IPS-18c (cell line): ENCODE data around the gene PZP.

Experiments used
- H3K4me3 ChIP-seq: 2 replicates; pipeline ENCODE4 v1.7.0; 2013; ENCODE audit warnings: low read depth, mild to moderate bottlenecking, low read length, moderate library complexity; ENCODE audit not compliant: insufficient read depth
- H3K9me3 ChIP-seq: one replicate; pipeline ENCODE4 v1.6.1; 2013; ENCODE audit warnings: mild to moderate bottlenecking, low read length, moderate library complexity; ENCODE audit not compliant: control insufficient read depth, insufficient read depth

PZP gene

DNA sequence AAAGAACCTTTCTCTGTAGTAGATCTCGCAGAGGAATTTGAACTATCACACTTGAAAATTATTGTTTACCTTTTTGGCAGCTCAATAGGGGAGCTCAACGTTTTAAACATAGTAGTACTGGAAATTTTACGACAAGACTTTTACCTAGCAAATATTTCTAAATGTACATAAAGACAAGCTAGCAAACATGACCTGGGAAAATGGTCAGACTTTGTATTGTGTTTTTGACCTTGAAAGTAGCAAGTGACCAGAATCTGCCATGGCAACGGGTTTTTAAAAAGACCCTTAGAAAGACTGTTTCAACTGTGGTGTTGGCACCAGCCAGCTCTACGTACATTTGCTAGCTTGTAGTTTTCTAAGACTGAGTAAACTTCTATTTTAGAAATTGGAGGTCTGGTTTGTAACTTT lies 72.3 kb downstream of the PZP start:
- Histone ChIP-seq H3K9me3 (no peaks in the 10 kb centered on the region), H3K4me3 (no peak overlapping the region)

DNA sequence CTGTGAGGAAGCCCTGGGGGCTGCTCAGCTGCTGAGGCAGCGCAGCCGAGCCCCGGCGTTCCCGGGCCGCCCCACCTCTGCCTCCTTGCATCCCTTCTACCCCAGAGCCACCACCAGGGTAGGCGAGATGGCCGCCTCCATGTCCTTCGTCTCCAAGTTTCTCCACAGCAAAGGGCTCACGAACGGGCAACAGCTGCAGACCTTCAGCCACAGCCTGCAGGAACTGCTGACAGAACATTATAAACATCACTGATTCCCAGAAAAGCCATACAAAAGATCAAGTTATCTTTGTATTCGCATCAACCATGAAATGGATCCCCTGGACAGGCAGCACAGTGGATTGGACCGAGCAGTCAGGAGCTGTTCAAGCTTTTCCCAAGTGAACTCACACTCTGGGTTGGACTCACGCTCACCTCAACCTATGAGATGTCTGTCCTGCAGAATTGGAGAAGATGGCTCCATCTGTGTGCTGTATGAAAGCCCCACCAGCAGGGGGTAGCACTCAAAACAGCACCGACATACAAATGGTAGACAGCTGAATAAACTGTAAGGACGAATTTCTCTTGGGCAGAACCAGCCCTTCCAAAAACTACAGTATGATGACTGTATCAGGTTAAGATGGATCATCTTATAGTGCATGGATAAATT lies 73.1 kb downstream of the PZP start:
- H3K4me3 ChIP-seq: no peak overlapping the region
- no peaks in the 10 kb centered on the region for H3K9me3 ChIP-seq

GRCh38 chr12:9133216-9133916 lies 74.8 kb downstream of the PZP start:
- H3K9me3 ChIP-seq: no peaks in the 10 kb centered on the region
- H3K4me3 ChIP-seq: no peak overlapping the region

DNA sequence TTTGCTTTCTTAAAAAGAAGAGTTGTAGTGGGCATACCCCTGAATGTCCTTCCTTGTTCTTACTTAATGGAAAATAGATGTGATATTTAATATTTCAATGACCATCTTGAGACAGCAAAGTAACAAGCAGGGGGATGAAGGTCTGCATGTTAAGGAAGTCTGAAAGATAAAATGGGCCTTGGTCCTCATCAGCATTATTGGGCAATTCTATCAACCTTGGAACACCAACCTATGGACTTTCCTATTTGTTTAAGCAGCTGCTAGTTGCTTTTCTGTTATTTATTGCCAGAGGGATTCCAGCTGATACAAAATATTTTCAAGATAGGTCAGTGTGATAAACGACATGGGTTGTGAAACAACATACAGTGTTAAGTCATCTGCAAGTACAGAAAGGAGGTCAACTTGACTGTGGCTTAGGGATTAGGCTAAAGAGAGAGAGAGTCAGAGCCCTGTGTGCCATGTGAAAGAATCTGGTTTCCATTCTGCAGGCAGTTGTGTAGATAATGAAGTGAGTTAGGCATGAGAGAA lies 76.1 kb downstream of the PZP start:
- no peak overlapping the region for H3K4me3 ChIP-seq
- no peaks in the 10 kb centered on the region for H3K9me3 ChIP-seq

DNA sequence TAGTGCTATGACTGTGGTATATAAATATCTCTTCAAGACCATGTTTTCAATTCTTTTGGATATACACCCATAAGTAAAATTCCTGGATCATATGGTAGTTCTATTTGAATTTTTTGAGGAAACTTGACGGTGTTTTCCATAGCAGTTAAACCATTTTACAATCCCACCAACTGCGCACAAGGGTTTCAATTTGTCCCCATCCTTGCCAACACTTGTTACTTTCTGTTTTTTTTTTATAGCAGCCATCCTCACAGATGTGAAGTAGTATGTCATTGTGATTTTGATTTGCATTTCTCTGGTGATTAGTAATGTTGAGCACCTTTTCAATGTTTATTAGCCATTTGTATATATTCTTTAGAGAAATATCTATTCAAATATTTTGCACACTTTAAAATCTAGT lies 78.0 kb downstream of the PZP start:
- H3K9me3 ChIP-seq: no peaks in the 10 kb centered on the region
- no peak overlapping the region for H3K4me3 ChIP-seq

DNA sequence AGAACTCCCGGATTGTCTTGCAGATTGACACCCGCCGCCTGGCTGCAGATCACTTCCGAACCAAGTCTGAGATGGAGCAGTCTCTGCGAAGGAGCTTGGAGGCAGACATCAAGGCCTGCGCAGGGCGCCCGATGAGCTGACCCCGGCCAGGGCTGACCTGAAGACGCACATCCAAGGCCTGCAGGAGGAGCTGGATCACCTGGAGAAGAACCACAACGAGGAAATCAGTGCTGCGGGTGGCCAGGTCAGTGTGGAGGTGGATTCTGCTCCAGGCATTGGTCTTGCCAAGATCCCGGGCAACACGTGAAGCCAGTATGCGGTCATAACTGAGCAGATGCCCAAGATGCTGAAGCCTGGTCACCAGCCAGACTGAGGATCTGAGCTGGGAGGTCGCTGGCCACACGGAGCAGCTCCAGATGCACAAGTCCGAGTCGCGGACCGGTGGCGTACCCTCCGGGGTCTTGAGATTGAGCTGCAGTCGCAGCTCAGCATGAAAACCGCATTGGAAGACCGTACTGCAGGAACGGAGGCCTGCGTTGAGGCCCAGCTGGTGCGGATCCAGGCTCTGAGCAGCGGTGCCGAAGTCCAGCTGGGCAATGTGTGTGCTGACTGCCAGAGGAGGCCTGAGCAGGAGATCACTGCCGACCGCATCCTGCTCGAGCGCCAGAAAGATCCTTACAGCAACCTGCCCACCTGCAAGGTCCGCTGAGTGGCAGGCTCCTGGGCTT lies 80.1 kb downstream of the PZP start:
- Histone ChIP-seq H3K9me3 (no peaks in the 10 kb centered on the region), H3K4me3 (no peak overlapping the region)

- Histone ChIP-seq H3K4me3 (no peak overlapping the region), H3K9me3 (no peaks in the 10 kb centered on the region)
Observed at GRCh38 chr12:9127484-9127883, 80.7 kb downstream of the PZP start.

DNA sequence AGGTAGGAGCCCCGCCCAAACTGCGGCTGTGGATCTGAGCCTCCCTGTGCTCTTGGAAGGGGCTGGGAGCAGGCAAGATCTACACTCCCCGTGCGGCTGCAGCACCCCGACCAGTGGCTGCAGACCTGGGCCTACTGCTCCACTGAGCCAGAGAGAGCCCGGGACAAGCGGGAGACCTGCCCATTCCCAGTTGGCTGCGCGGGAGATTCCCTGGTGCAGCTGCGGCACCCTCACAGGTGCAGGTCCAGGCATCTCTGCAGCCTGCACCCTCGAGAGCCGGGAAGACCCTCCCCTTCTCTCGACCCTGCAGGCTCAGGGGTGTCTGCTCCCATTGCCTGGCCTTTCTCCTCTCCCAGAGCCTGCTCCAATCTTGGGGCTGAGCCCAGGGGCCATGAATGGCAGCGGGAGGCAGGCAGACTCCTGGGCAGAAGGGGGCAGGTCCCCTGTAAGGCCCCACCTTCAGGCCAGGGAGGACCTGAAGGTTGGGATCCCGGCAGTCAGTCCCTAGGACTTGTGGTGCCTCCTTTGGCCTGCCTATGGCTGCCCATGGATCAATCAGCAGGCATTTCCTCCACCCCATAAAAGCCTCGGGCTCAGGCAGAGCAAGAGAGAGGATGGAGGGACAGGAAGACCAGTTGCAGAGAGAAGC lies 83.7 kb downstream of the PZP start:
- Histone ChIP-seq H3K4me3 (no peak overlapping the region), H3K9me3 (no peaks in the 10 kb centered on the region)

DNA sequence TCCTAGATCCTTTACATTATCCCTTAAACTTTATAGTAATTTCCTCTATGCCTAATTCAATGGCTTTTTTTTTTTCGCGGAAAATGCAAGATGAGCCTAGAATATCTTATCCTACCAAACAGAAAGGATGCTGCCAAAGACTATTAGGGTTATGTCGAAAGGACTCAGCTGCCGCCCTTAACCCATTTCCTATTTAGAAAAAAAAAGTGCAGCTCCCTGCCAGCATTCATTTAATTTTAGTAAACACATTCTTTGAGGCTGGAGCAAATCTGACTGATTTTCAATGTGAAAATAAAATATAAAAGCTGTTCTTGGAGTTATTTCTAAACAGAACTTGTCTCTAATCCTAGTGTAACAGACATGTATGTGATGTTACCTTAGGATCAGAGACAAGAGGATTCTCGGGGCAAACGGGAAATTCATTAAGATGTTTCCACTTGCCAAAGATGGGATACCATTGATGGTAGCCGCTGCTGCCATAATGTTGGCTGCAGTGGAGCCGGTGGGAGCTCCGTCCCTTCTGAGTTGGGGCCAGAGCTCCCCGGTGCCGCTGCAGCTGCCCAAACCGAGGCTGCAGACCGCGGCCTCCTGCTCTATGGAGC lies 84.3 kb downstream of the PZP start:
- H3K4me3 ChIP-seq: no peak overlapping the region

GRCh38 chr12:9122091-9122609 lies 86.0 kb downstream of the PZP start:
- no peak overlapping the region for H3K4me3 ChIP-seq
- no peaks in the 10 kb centered on the region for H3K9me3 ChIP-seq

More for the DNA sequence above, 84.3 kb downstream of the PZP start:
- H3K9me3 ChIP-seq: no peaks in the 10 kb centered on the region

DNA sequence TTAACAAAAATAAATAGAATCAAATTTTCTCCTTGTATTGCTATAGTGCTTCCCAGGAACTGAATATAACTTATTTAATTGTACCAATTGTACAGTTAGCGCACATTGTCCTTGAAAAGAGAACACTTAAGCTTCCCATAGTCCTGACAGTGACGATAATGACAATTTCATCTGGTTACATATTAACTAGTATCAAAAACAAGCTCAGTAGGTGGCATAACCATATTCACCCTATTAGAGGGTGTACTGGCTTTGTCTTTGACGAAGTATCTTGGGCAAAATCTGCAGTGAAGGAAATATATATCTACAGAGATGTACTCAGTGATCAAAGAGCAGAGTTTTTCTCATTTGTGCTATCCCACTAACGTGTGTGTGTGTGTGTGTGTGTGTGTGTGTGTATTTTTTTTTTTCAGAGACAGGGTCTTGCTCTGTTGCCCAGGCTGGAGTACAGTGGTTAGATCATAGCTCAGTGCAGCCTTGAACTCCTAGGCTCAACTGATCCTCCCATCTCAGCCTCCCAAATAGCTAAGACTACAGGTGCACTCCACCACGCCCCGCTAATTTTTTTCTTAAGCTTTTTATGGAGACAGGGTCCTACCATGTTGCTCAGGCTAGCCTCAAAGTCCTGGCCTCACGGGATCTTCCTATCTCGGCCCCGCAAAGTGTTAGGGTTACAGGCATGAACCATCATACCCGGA lies 87.6 kb downstream of the PZP start:
- H3K9me3 ChIP-seq: no peaks in the 10 kb centered on the region

DNA sequence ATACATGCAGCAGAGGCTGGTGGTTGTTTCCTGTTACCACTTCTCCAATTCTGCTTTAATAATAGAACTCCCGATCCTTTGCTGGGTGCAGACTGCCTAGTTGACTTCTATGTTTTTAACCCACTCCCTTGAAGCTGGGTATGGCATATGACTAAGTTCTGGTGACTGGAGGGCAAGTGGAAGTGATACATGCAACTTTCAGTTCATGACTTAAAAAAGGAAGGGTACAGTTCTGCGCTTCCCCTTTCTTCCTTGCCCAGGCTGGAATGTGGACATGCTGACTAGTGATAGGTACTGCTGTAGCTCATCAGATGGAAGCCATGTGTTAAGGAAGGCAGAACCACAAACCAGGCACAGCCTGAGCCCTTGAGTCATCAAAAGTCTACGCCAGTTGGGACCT lies 90.0 kb downstream of the PZP start:
- H3K9me3 ChIP-seq: no peaks in the 10 kb centered on the region
- H3K4me3 ChIP-seq: no peak overlapping the region

More for the DNA sequence above, 87.6 kb downstream of the PZP start:
- no peak overlapping the region for H3K4me3 ChIP-seq

- Histone ChIP-seq H3K4me3 (no peak within 1 kb of the TSS), H3K9me3 (no peaks in the 10 kb centered on the region)
Observed at GRCh38 chr12:9115731-9116559, 92.2 kb downstream of the PZP start, which contains the start of gene A2M. Gene A2M, minus strand, starts transcription at chr12:9115919. Its CDS starts 70 bp downstream, at chr12:9115849.

- Histone ChIP-seq H3K4me3 (no peak overlapping the region), H3K9me3 (no peaks in the 10 kb centered on the region)
Observed at GRCh38 chr12:9114946-9115345, 93.2 kb downstream of the PZP start.

GRCh38 chr12:9113987-9114309 lies 94.2 kb downstream of the PZP start:
- Histone ChIP-seq H3K9me3 (no peaks in the 10 kb centered on the region), H3K4me3 (no peak overlapping the region)
